Lung (tissue), 12 donors: ENCODE data around the gene CCNY. TPM values are rescaled to one million over a fixed set of nuclear protein-coding genes. Genes with fewer than 3 reads are reported as not detected.

Source experiments
- ATAC-seq: fragments of 200-7000 bp; cut with Tn5 transposase; one replicate; pipeline ENCODE4 v1.9.1; 2020; ENCODE audit warnings: moderate number of reproducible peaks; ENCODE audit not compliant: insufficient read depth, low FRiP score
- DNase-seq, 3 donors: peaks; one replicate each; pipeline ENCODE4 v3.0.0-alpha.2; 2013 to 2017
- H3K27ac ChIP-seq, 2 donors: one replicate each; pipeline ENCODE4 v1.5.1; 2013; ENCODE audit warnings: mild to moderate bottlenecking in 2 of 2, moderate library complexity in 2 of 2, control low read depth in 1 of 2, inconsistent platforms in 1 of 2, low read depth in 1 of 2, low read length in 1 of 2
- H3K27me3 ChIP-seq, 3 donors: one replicate each; pipeline ENCODE4 v1.5.1; 2013; ENCODE audit warnings: low read length in 2 of 3; ENCODE audit not compliant: control insufficient read depth in 3 of 3, insufficient read depth in 3 of 3
- H3K36me3 ChIP-seq, 4 donors: one replicate each; pipeline ENCODE4 v1.5.1; 2013; ENCODE audit warnings: low read length in 4 of 4, mild to moderate bottlenecking in 1 of 4, moderate library complexity in 1 of 4; ENCODE audit not compliant: control insufficient read depth in 4 of 4, insufficient read depth in 4 of 4
- H3K4me1 ChIP-seq, 5 donors: one replicate each; pipeline ENCODE4 v1.5.1; 2013; ENCODE audit warnings: low read length in 5 of 5, mild to moderate bottlenecking in 2 of 5, moderate library complexity in 1 of 5; ENCODE audit not compliant: control insufficient read depth in 5 of 5, insufficient read depth in 5 of 5
- H3K4me3 ChIP-seq: one replicate; pipeline ENCODE4 v1.5.1; 2013; ENCODE audit warnings: mild to moderate bottlenecking, control low read depth, moderate library complexity
- H3K9ac ChIP-seq, 2 donors: one replicate each; pipeline ENCODE4 v1.5.1; 2013; ENCODE audit warnings: low read length in 2 of 2, control low read depth in 1 of 2; ENCODE audit not compliant: insufficient read depth in 1 of 2
- H3K9me3 ChIP-seq, 4 donors: one replicate each; pipeline ENCODE4 v1.5.1; 2013; ENCODE audit warnings: low read length in 3 of 4, mild to moderate bottlenecking in 1 of 4, moderate library complexity in 1 of 4; ENCODE audit not compliant: control insufficient read depth in 4 of 4, insufficient read depth in 3 of 4
- CTCF ChIP-seq: IDR thresholded peaks from 2 replicates; pipeline ENCODE4 v1.5.1; 2012; ENCODE audit warnings: mild to moderate bottlenecking; ENCODE audit errors: control extremely low read depth, extremely low read depth
- WGBS, 2 donors: extraction: QIAGEN DNeasy Blood & Tissue Kit; methylation state at CpG; one replicate each; pipeline ENCODE4 v1.1.7; 2013; 5-methylcytosine and 5-hydroxymethylcytosine counted together
- polyA plus RNA-seq, 2 donors: library from polyadenylated mRNA; stranded (reverse); fragments of 200-250 nt; gene quantifications; one replicate each; pipeline ENCODE4 v1.2.1, GENCODE V29; 2013
- total RNA-seq, 2 donors: library from RNA; depleted of rRNA in 1 of 2; stranded (reverse); fragments of >200 nt in 1 of 2; gene quantifications; one replicate each; pipeline ENCODE4 v1.2.1, GENCODE V29; 2014 to 2021
- donor health status: control.
- donor health status: control.
- donor health status: Bipolar disorder and iron deficiency.
- donor health status: healthy.
- donor health status: DM: yes; HTN: yes; CAD: no.

Gene CCNY
- total and polyA plus RNA-seq, 4 donors: 26.6 to 63.0 (median 38.8) TPM

DNA sequence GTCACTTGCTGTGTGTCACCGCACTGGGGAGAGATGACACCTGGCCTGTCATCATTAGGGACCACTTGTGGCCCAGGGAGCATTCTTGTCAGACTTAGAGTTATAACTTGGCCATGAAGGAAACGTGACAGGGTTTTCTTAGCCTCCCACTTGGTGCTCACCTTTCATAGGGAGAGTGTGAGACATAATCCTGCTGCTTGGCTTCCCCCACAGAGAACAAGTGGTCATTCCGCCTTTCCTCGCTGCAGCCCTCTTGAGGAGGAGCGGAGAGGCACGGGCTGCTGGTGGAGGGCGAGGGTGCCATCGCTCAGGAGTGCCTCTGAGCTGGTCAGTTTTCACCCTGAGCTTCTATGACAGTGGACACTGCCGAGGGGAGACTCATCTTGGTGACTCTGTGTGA lies 143.8 kb downstream of the CCNY start:
- Histone ChIP-seq H3K27ac (no peak overlapping the region), H3K9ac (no peak overlapping the region), H3K4me1 (peaks cover 0 to 14% (median 6%) of the 10 kb centered on the region in 5 donors), H3K9me3 (no peaks in the 10 kb centered on the region), H3K36me3 (no peaks in the 10 kb centered on the region), H3K27me3 (no peaks in the 10 kb centered on the region), H3K4me3 (no peak overlapping the region)
- WGBS, 2 donors: 94 to 98% methylated on average over 9 of the region's 9 CpGs
- DNase-seq (no peak), ATAC-seq (no peak)
- TF ChIP-seq CTCF: no peak

DNA sequence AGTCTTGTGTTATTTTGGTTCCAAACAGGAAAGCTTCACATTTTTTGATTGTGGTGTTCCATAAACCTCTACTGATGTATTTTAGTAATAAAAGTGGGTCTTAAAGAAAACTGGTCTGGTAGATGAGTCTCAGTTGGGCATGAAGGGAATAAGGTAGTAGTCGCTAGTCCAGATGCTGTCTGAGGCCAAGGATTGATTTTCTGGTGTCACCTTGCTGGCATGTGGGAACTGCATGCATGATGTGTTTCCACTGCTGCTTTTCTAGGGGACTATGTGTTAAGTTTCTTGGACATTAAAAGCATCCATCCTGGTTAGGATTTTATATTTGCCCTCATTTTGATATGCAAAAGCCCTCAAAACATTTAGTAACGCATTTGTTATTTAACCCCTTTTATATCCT lies 145.1 kb downstream of the CCNY start:
- Histone ChIP-seq H3K27me3 (no peaks in the 10 kb centered on the region), H3K36me3 (peaks cover 0 to 7% (median 0%) of the 10 kb centered on the region in 4 donors), H3K9me3 (no peaks in the 10 kb centered on the region), H3K9ac (no peak overlapping the region), H3K4me3 (no peak overlapping the region), H3K27ac (no peak overlapping the region), H3K4me1 (peaks cover 0 to 14% (median 6%) of the 10 kb centered on the region in 5 donors)
- no peak for TF ChIP-seq CTCF
- WGBS, 2 donors: 93 to 96% methylated on average over 2 of the region's 2 CpGs
- ATAC-seq (no peak), DNase-seq (no peak)

DNA sequence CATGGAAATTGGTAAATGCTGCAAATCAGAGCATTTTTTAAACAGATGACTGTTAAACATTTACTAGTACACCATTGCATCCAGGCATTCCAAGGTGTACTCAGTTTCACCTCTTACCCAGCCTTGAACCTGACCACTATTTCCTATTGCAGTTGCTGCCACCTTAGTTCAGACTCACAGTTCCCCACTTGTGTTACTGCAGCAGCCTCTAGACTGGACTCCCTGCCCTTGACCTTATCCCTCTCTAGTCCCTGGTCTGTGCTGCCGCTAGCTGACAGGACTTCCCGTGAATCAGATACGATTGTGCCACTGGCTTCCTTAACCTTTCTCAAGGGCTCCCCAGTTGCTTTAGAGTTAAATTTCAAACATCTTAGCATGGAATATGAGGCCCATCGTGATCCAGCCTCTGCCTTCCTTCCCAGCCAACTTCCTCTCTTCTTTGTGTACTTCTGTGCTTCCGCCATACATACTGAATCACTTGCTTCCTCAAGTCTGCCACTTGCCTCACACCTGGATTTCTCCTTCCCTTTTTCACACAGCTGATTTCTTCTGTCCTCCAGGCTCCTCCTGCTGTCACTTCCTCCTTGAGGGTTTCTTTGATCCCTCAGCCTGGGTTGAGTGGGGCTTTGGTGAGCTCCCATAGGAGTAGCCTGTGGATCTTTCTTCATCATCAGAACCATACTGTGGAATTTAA lies 150.1 kb downstream of the CCNY start:
- H3K27ac ChIP-seq: peak overlapping the region in 1 of 2 donors; percentile 8
- H3K9ac ChIP-seq: no peak overlapping the region
- no peaks in the 10 kb centered on the region for H3K9me3 ChIP-seq
- TF ChIP-seq CTCF: no peak
- H3K27me3 ChIP-seq: no peaks in the 10 kb centered on the region
- H3K4me1 ChIP-seq: peaks cover 0 to 11% (median 3%) of the 10 kb centered on the region in 5 donors
- H3K36me3 ChIP-seq: peaks cover 0 to 9% (median 3%) of the 10 kb centered on the region in 4 donors
- WGBS, 2 donors: 46 to 54% methylated on average over 5 of the region's 5 CpGs
- H3K4me3 ChIP-seq: no peak overlapping the region
- peak; percentile 34 for ATAC-seq
- peak in 2 of 3 donors; percentile 14 to 27 for DNase-seq
